ENCODE data around the gene GPC3.

GPC3 gene

GRCh38 chrX:133583825-133584224 lies 401.6 kb downstream of the GPC3 start:
- H3F3A ChIP-seq (ENCODE audit: control insufficient read depth, insufficient read depth): no peaks in the 10 kb centered on the region
- no peaks in the 10 kb centered on the region for H3K27me3 ChIP-seq (ENCODE audit: control insufficient read depth, low read length)
- TF ChIP-seq CTCF (IDR thresholded peaks at IDR 0.05; ENCODE audit: low read depth, low read length, poor library complexity, severe bottlenecking): no peak
- TF ChIP-seq EZH2phosphoT487 (IDR thresholded peaks at IDR 0.05; ENCODE audit: borderline replicate concordance, low read length): no peak

GRCh38 chrX:133580625-133581024 lies 404.8 kb downstream of the GPC3 start:
- no peaks in the 10 kb centered on the region for H3K4me1 ChIP-seq (ENCODE audit: control insufficient read depth, low read length)
- H3K36me3 ChIP-seq (ENCODE audit: control insufficient read depth, low read length): no peaks in the 10 kb centered on the region
- H3F3A ChIP-seq (ENCODE audit: control insufficient read depth, insufficient read depth): no peaks in the 10 kb centered on the region
- H3K9me2 ChIP-seq (replicated peaks; ENCODE audit: control insufficient read depth, low read length): no peaks in the 10 kb centered on the region
- no peaks in the 10 kb centered on the region for H4K20me1 ChIP-seq (ENCODE audit: control insufficient read depth, insufficient read depth, low read depth, low read length)
- no peak overlapping the region for H3K27ac ChIP-seq (ENCODE audit: low read depth, low read length)
- no peak overlapping the region for H3K4me2 ChIP-seq (ENCODE audit: low read length)
- TF ChIP-seq EZH2phosphoT487 (IDR thresholded peaks at IDR 0.05; ENCODE audit: borderline replicate concordance, low read length) (no peak), CTCF (IDR thresholded peaks at IDR 0.05; ENCODE audit: low read depth, low read length, poor library complexity, severe bottlenecking) (no peak)
- no peak overlapping the region for H3K4me3 ChIP-seq (ENCODE audit: low read length)
- H3K27me3 ChIP-seq (ENCODE audit: control insufficient read depth, low read length): no peaks in the 10 kb centered on the region
- H3K79me2 ChIP-seq (ENCODE audit: control insufficient read depth, low read length): no peaks in the 10 kb centered on the region
- H3K9me3 ChIP-seq (ENCODE audit: control insufficient read depth, insufficient read depth, low read length): no peaks in the 10 kb centered on the region

More at GRCh38 chrX:133583825-133584224, 401.6 kb downstream of the GPC3 start:
- Histone ChIP-seq H3K4me1 (ENCODE audit: control insufficient read depth, low read length) (no peaks in the 10 kb centered on the region), H3K9me3 (ENCODE audit: control insufficient read depth, insufficient read depth, low read length) (no peaks in the 10 kb centered on the region), H3K4me2 (ENCODE audit: low read length) (no peak overlapping the region), H3K79me2 (ENCODE audit: control insufficient read depth, low read length) (no peaks in the 10 kb centered on the region), H3K9me2 (replicated peaks; ENCODE audit: control insufficient read depth, low read length) (no peaks in the 10 kb centered on the region), H3K4me3 (ENCODE audit: low read length) (no peak overlapping the region), H4K20me1 (ENCODE audit: control insufficient read depth, insufficient read depth, low read depth, low read length) (no peaks in the 10 kb centered on the region), H3K36me3 (ENCODE audit: control insufficient read depth, low read length) (no peaks in the 10 kb centered on the region), H3K27ac (ENCODE audit: low read depth, low read length) (no peak overlapping the region)

GRCh38 chrX:133579631-133580030 lies 405.8 kb downstream of the GPC3 start:
- Histone ChIP-seq H3K4me1 (ENCODE audit: control insufficient read depth, low read length) (no peaks in the 10 kb centered on the region), H3K4me3 (ENCODE audit: low read length) (no peak overlapping the region), H3K36me3 (ENCODE audit: control insufficient read depth, low read length) (no peaks in the 10 kb centered on the region), H4K20me1 (ENCODE audit: control insufficient read depth, insufficient read depth, low read depth, low read length) (no peaks in the 10 kb centered on the region), H3K9me2 (replicated peaks; ENCODE audit: control insufficient read depth, low read length) (no peaks in the 10 kb centered on the region), H3F3A (ENCODE audit: control insufficient read depth, insufficient read depth) (no peaks in the 10 kb centered on the region), H3K9me3 (ENCODE audit: control insufficient read depth, insufficient read depth, low read length) (no peaks in the 10 kb centered on the region), H3K27ac (ENCODE audit: low read depth, low read length) (no peak overlapping the region), H3K27me3 (ENCODE audit: control insufficient read depth, low read length) (no peaks in the 10 kb centered on the region), H3K4me2 (ENCODE audit: low read length) (no peak overlapping the region), H3K79me2 (ENCODE audit: control insufficient read depth, low read length) (no peaks in the 10 kb centered on the region)
- TF ChIP-seq CTCF (IDR thresholded peaks at IDR 0.05; ENCODE audit: low read depth, low read length, poor library complexity, severe bottlenecking) (no peak), EZH2phosphoT487 (IDR thresholded peaks at IDR 0.05; ENCODE audit: borderline replicate concordance, low read length) (no peak)

GRCh38 chrX:133576876-133577275 lies 408.5 kb downstream of the GPC3 start:
- no peaks in the 10 kb centered on the region for H3K9me2 ChIP-seq (replicated peaks; ENCODE audit: control insufficient read depth, low read length)
- no peaks in the 10 kb centered on the region for H3K9me3 ChIP-seq (ENCODE audit: control insufficient read depth, insufficient read depth, low read length)
- no peak overlapping the region for H3K27ac ChIP-seq (ENCODE audit: low read depth, low read length)
- no peak overlapping the region for H3K4me2 ChIP-seq (ENCODE audit: low read length)
- no peaks in the 10 kb centered on the region for H3K27me3 ChIP-seq (ENCODE audit: control insufficient read depth, low read length)
- no peaks in the 10 kb centered on the region for H3K36me3 ChIP-seq (ENCODE audit: control insufficient read depth, low read length)
- H3K4me3 ChIP-seq (ENCODE audit: low read length): no peak overlapping the region
- no peaks in the 10 kb centered on the region for H3K4me1 ChIP-seq (ENCODE audit: control insufficient read depth, low read length)
- TF ChIP-seq CTCF (IDR thresholded peaks at IDR 0.05; ENCODE audit: low read depth, low read length, poor library complexity, severe bottlenecking) (no peak), EZH2phosphoT487 (IDR thresholded peaks at IDR 0.05; ENCODE audit: borderline replicate concordance, low read length) (no peak)
- H3K79me2 ChIP-seq (ENCODE audit: control insufficient read depth, low read length): no peaks in the 10 kb centered on the region
- no peaks in the 10 kb centered on the region for H4K20me1 ChIP-seq (ENCODE audit: control insufficient read depth, insufficient read depth, low read depth, low read length)
- no peaks in the 10 kb centered on the region for H3F3A ChIP-seq (ENCODE audit: control insufficient read depth, insufficient read depth)

Measured in DOHH2 (cell line).